SK-N-SH treated with all-trans-retinoic acid at 6 μM for 48 hours (cell line): ENCODE data around the gene SH3BP5.

Experiments
- ATAC-seq: fragments of 200-7000 bp; cut with Tn5 transposase; 3 replicates; pipeline ENCODE4 v1.9.1; 2020; ENCODE audit warnings: mild to moderate bottlenecking, moderate library complexity
- BACH2 ChIP-seq: fragments of 250-450 bp; sonication (Bioruptor Pico); IDR thresholded peaks from 2 replicates; pipeline ENCODE4 v1.9.0; 2021; ENCODE audit warnings: mild to moderate bottlenecking, borderline replicate concordance
- CREB5 ChIP-seq: fragments of 250-450 bp; sonication (Bioruptor Pico); IDR thresholded peaks from 2 replicates; pipeline ENCODE4 v1.5.1; 2020; ENCODE audit warnings: low read depth, mild to moderate bottlenecking, moderate library complexity
- ESRRG ChIP-seq: fragments of 250-450 bp; sonication (Bioruptor Pico); IDR thresholded peaks from 2 replicates; pipeline ENCODE4 v1.6.1; 2021; ENCODE audit warnings: mild to moderate bottlenecking
- GLIS3 ChIP-seq: fragments of 250-450 bp; sonication (Bioruptor Pico); IDR thresholded peaks from 2 replicates; pipeline ENCODE4 v1.5.0; 2020; ENCODE audit warnings: mild to moderate bottlenecking, moderate library complexity
- ISL1 ChIP-seq: fragments of 250-450 bp; sonication (Bioruptor Pico); IDR thresholded peaks from 2 replicates; pipeline ENCODE4 v2.1.2; 2022; ENCODE audit warnings: mild to moderate bottlenecking, moderate library complexity
- OSR1 ChIP-seq: fragments of 250-450 bp; sonication (Bioruptor Pico); IDR thresholded peaks from 2 replicates; pipeline ENCODE4 v1.8.0; 2022; ENCODE audit warnings: moderate library complexity, mild to moderate bottlenecking, inconsistent platforms
- PATZ1 ChIP-seq: fragments of 250-450 bp; sonication (Bioruptor Pico); IDR thresholded peaks from 2 replicates; pipeline ENCODE4 v1.8.0; 2020; ENCODE audit warnings: mild to moderate bottlenecking, moderate library complexity, borderline replicate concordance
- POU6F1 ChIP-seq: fragments of 250-450 bp; sonication (Bioruptor Pico); IDR thresholded peaks from 2 replicates; pipeline ENCODE4 v1.8.0; 2021; ENCODE audit warnings: low read depth, mild to moderate bottlenecking, moderate library complexity, borderline replicate concordance
- PPARA ChIP-seq: fragments of 250-450 bp; sonication (Bioruptor Pico); IDR thresholded peaks from 2 replicates; pipeline ENCODE4 v1.5.0; 2020; ENCODE audit warnings: mild to moderate bottlenecking, borderline replicate concordance
- RARB ChIP-seq: fragments of 250-450 bp; sonication (Bioruptor Pico); IDR thresholded peaks from 2 replicates; pipeline ENCODE4 v1.8.0; 2021; ENCODE audit warnings: mild to moderate bottlenecking, moderate library complexity
- SNAI2 ChIP-seq: fragments of 250-450 bp; sonication (Bioruptor Pico); IDR thresholded peaks from 2 replicates; pipeline ENCODE4 v1.5.0; 2020; ENCODE audit warnings: mild to moderate bottlenecking, moderate library complexity
- TCF4 ChIP-seq: fragments of 250-450 bp; sonication (Bioruptor Pico); IDR thresholded peaks from 2 replicates; pipeline ENCODE4 v1.8.0; 2021; ENCODE audit warnings: mild to moderate bottlenecking, moderate library complexity, borderline replicate concordance
- TOX ChIP-seq: fragments of 250-450 bp; sonication (Bioruptor Pico); IDR thresholded peaks from 2 replicates; pipeline ENCODE4 v1.8.0; 2021; ENCODE audit warnings: mild to moderate bottlenecking, moderate library complexity, borderline replicate concordance
- ZC3H10 ChIP-seq: fragments of 250-450 bp; sonication (Bioruptor Pico); IDR thresholded peaks from 2 replicates; pipeline ENCODE4 v1.5.1; 2021; ENCODE audit warnings: mild to moderate bottlenecking, moderate library complexity
- ZFP3 ChIP-seq: fragments of 250-450 bp; sonication (Bioruptor Pico); IDR thresholded peaks from 2 replicates; pipeline ENCODE4 v1.5.0; 2020; ENCODE audit warnings: mild to moderate bottlenecking, moderate library complexity
- ZFP30 ChIP-seq: fragments of 450-650 bp; formaldehyde crosslinking; IDR thresholded peaks from 2 replicates; pipeline ENCODE4 v1.5.0; 2022; ENCODE audit warnings: mild to moderate bottlenecking, moderate library complexity
- ZNF70 ChIP-seq: fragments of 450-650 bp; formaldehyde crosslinking; IDR thresholded peaks from 2 replicates; pipeline ENCODE4 v1.5.0; 2020; ENCODE audit warnings: mild to moderate bottlenecking, moderate library complexity

SH3BP5 gene

GRCh38 chr3:15273227-15273626 lies 59.2 kb downstream of the SH3BP5 start:
- TF ChIP-seq BACH2 (CRISPR knock-in tag) = no peak
- TF ChIP-seq TOX (CRISPR knock-in tag) = no peak
- no peak for TF ChIP-seq ESRRG
- TF ChIP-seq RARB (CRISPR knock-in tag) = no peak
- no peak for TF ChIP-seq POU6F1 (CRISPR knock-in tag)
- no peak for TF ChIP-seq SNAI2 (CRISPR knock-in tag)
- TF ChIP-seq TCF4 (CRISPR knock-in tag) = no peak
- TF ChIP-seq ISL1 (CRISPR knock-in tag) = no peak
- no peak for TF ChIP-seq PATZ1 (CRISPR knock-in tag)
- TF ChIP-seq, all 23 proteins: peak for 0
- ATAC-seq = no peak

- TF ChIP-seq ZC3H10 (CRISPR knock-in tag) = no peak
- no peak for TF ChIP-seq PPARA (CRISPR knock-in tag)
- no peak for TF ChIP-seq TCF4 (CRISPR knock-in tag)
- no peak for TF ChIP-seq ZNF70 (CRISPR knock-in tag)
- no peak for TF ChIP-seq TOX (CRISPR knock-in tag)
- TF ChIP-seq BACH2 (CRISPR knock-in tag) = no peak
- TF ChIP-seq OSR1 = no peak
- TF ChIP-seq ISL1 (CRISPR knock-in tag) = no peak
These were observed 59.8 kb downstream of the SH3BP5 start for GRCh38 chr3:15272426-15273196.

GRCh38 chr3:15271785-15272381 lies 60.5 kb downstream of the SH3BP5 start:
- TF ChIP-seq OSR1 (no peak), ZFP30 (no peak), CREB5 (CRISPR knock-in tag) (no peak), BACH2 (CRISPR knock-in tag) (no peak), PPARA (CRISPR knock-in tag) (no peak), ZFP3 (CRISPR knock-in tag) (no peak), GLIS3 (CRISPR knock-in tag) (no peak), ZNF70 (CRISPR knock-in tag) (no peak), POU6F1 (CRISPR knock-in tag) (no peak), SNAI2 (CRISPR knock-in tag) (no peak), TCF4 (CRISPR knock-in tag) (no peak), ZC3H10 (CRISPR knock-in tag) (no peak)
- TF ChIP-seq, all 23 proteins: peak for 0
- no peak for ATAC-seq

More at GRCh38 chr3:15272426-15273196, 59.8 kb downstream of the SH3BP5 start:
- ATAC-seq = no peak

- no peak for ATAC-seq
- no peak for TF ChIP-seq CREB5 (CRISPR knock-in tag)
- TF ChIP-seq SNAI2 (CRISPR knock-in tag) = no peak
These were observed 61.4 kb downstream of the SH3BP5 start for GRCh38 chr3:15271030-15271429.
